Hematopoietic multipotent progenitor cell treated with erythropoietin and hydrocortisone succinate and interleukin-3 and kit ligand, for 4 days (in vitro differentiated cells): Measurements from ENCODE around the gene PRRC2C.
"Not testable (repeated sequence)": the region's sequence is repeated elsewhere in the genome, so short reads cannot be mapped to it uniquely, and the experiment has no call there.

Experiments
- DNase-seq: peaks from one replicate; pipeline ENCODE4 v3.0.0-alpha.2; 2015

The PRRC2C gene

DNA sequence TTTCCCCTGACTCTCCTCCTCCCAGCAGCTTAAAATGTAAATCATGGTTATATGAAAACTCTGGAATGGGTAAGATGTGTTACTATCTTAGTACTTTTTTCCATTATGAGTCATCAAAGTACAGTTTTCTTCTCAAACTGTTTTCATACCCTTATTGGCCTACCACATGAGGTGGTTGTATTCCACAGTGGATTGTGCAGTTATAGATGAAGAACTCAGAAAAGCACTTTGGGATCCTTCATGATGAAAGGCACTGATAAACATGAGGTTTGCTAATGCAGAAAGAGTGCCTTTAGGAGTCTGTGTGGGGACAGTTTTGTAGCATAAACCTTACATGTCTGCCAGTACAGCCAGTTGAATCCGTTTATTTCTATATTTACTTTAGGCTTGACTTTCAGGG, 104.7 kb downstream of the PRRC2C start:
- DNase-seq: no peak

DNA sequence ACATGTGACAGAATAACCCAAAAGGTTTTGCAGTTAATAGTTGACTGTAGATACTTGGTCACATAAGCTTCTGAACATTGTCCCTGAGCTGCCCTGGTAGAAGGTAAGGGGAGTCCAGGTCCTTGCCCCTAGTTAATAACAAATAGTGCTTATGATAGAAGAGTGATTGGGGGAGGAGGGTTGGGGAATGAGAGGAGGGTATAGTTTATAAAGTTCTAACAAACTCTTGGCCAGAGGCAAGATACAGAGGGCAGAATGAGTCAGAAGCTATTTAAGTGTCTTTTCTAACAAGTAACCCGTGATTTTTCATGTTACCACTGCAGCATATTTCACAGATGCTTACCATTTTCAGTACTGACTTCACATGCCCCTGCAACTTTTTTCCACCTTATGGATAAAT, 110.0 kb downstream of the PRRC2C start:
- no peak for DNase-seq

DNA sequence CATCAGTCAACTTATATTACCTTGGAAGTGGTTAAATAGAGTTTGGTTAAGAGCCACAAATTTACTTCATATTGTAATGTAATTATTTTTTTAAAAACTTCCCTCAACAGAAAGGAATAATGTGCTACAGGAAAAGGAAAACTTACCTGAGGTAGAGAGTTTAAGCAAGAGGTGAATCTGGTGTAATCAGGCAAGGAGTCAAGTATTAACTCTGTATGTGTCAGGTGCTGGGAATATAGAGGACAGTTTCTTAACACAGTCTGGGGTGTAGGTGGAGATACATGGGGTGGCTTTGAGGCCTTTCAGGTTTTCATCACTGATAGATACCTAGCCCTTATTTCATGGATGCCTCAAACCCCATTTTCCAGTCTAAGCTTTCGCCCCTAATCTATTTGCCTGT, 110.8 kb downstream of the PRRC2C start:
- DNase-seq: no peak

DNA sequence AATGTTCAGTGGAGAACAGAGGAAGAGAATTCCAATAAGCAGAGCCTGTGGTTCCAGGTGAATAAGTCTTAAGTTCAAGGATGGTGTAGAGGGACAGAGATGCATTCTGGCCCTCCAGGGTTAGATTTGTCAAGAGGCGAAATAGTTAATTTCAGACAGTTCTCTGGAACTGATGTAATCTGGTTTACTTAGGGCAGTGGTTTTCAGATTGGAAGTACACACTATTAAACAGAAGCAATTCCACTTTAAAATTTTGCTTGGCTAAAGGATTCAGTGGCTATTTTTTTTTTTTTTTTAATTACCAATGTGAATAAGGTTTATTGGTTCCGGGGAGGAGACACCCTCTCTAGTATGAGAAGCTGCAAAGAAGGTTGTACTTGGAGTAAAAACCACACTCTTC, 111.4 kb downstream of the PRRC2C start:
- DNase-seq: no peak

DNA sequence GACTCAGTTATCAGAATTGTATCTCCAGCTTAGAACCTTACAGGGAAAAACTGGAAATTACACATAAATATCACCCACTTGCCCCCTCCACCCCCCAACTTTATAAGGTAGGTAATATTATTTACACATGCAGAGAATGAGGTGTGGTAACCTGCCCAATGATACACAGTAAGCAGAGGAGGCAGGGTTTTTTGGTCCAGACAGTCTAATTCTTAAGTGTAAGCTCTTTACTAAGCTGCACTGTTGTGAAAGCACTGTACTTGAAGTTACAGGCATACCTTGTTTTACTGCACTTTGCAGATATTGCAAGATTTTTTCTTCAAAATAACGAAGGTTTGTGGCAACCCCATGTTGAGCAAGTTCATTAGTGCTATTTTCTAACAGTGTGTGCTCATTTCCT, 111.9 kb downstream of the PRRC2C start:
- DNase-seq: peak; percentile 52

DNA sequence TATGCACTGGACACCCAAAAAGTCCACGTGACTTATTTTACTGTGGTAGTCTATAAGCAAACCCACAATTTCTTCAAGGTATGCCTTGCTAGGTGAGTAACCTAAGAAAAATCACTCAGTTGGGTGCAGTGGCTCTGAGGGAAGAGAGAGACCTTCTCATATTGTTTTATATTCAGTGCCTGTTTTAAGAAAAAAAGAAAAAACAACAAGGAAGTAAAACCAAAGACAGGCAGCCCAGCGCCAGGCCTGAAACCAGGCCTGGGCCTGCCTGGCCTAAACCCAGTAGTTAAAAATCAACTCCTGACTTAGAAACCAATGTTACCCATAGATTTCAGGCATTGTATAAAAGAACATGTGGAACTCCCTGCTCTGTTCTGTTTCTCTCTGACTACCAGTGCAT, 115.0 kb downstream of the PRRC2C start:
- DNase-seq: not testable (repeated sequence)

DNA sequence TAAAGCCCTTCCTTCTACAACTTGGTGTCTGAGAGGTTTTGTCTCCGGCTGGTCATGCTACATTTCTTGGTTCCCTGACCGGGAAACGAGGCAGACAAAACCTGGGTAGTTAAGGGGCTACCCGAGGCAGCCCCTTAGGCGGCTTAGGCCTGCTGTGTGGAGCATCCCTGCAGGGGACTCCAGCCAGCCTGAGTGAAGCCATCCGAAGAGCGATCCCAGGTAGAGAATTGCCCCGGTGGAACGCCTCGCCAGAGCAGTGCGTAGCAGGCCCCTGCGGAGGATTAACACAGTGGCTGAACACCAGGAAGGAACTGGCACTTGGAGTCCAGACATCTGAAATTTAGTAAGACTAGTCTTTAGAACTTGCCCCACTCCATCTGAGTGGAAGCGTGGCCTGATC, 115.5 kb downstream of the PRRC2C start:
- DNase-seq: no peak

DNA sequence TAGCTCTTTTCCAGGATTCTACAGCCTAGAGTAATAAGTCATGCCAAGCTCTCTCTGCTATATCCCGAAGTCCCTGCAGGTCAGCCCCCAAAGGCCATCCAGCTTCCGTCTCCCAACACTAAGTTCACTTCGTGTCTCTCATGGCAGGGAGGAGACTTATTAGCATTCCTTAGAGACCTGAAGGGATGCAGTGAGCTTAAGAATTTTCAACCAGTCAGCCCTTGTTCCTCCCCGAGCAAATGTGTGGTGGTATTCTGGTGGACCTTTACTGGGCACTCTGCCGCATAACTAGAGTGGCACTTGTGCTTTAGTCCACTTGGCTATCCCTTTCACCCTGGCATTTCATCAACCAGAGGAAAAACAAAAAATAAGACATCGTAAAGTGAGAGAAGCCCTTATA, 117.7 kb downstream of the PRRC2C start:
- DNase-seq: not testable (repeated sequence)

DNA sequence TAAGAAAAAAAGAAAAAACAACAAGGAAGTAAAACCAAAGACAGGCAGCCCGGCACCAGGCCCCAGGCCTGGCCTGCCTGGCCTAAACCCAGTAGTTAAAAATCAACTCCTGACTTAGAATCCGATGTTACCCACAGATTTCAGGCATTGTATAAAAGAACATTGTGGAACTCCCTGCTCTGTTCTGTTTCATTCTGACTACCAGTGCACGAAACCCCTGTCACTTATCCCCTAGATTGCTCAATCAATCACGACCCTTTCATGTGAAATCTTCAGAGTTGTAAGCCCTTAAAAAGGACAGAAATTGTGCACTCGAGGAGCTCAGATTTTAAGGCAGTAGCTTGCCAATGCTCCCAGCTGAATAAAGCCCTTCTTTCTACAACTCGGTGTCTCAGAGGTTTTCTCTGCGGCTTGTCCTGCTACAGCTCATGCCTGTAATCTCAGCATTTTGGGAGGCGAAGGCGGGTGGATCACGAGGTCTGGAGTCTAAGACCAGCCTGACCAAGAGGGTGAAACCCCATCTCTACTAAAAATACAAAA, 121.1 kb downstream of the PRRC2C start:
- DNase-seq: no peak

DNA sequence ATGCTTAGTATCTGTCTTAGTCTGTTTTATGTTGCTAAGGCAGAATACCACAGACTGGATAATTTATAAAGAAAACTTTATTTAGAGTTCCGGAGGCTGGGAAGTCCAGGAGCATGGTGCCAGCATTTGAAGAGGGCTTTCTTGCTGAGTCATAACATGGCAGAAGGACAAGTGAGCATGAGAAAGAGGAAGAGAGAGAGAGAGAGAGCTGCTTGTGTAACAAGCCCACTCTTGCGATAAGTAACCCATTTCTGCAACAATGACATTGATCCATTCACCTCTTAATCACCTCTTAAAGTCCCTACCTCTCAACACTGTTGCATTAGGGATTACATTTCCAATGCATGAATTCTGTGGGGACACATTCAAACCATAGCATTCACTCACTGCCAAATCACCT, 125.1 kb downstream of the PRRC2C start:
- peak; percentile 48 for DNase-seq

DNA sequence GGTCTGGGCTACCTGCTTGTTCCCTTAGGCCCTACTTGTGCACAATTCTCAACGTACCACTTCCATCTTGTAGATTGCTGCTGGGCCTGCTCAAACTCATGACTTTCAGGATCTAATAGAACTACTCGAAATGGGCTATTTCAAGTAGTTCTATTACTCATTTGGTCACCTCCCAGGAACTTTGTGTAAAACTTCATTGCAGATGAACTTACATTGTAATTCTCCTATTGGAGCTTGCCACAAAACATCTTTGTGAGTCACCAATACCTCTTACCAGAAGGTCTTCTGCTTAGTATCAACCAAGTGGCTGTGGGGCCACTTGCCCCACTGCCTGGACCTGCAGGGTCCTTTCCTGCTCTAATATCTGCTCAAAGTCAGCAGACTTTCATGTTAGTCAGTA, 126.0 kb downstream of the PRRC2C start:
- DNase-seq: no peak

DNA sequence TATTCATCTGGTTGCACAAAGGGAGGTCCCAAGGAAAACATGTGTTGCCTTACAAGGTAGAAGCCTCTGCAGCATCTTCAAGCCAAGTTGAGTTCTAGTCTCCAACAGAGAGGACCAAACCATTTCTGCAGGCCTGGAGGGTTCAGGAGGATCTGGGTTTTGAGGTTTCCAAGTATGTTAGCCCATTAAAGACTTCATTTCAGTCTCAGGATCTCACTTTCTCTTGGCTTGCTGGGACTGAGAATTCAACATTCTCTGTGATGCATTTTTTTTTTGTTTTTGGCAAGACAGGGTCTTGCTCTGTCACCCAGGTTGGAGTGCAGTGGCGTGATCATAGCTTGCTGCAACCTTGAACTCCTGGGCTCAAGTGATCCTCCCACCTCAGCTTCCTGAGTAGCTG, 128.0 kb downstream of the PRRC2C start:
- no peak for DNase-seq

DNA sequence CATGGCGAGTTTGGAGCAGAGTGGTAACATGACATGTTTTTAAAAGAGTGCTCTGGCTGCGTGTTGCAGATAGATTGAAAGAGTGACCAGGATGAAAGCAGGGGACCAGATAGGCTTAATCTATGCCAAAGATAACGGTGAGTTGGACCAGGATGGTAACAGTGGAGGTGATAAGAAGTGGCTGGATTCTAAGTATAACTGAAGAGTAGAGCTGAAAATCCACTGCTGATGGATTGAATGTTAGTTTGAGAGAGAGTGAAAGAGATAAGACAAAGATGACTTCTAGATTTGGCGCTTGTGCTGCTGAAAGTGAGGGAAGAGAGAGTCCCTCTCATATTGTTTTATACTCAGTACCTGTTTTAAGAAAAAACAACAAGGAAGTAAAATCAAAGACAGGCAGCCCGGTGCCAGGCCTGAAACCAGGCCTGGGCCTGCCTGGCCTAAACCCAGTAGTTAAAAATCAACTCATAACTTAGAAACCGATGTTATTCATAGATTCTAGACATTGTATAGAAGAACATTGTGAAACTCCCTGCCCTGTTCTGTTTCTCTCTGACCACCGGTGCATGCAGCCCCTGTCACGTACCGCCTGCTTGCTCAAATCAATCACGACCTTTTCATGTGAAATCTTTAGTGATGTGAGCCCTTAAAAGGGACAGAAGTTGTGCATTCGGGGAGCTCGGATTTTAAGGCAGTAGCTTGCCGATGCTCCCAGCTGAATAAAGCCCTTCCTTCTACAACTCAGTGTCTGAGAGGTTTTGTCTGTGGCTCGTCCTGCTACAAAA, 130.0 kb downstream of the PRRC2C start:
- not testable (repeated sequence) for DNase-seq

DNA sequence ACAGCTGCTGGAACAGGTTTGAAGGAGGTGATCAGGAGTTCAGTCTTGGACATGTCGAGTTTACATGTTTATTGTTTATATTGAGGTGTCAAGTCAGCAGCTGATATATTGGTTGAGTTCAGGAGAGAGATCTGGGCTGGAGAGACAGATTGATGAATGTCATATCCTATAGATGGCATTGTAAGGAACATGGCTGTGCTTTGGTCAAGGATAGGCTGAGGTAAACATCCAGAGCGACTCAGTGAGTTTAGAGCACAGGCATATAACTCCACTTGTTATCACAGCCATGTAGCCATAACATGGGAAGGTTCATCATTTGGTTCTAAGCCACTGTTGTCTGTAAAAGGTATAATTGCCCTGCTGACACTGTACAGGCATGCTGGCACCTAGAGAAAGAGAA, 131.3 kb downstream of the PRRC2C start:
- DNase-seq: no peak

DNA sequence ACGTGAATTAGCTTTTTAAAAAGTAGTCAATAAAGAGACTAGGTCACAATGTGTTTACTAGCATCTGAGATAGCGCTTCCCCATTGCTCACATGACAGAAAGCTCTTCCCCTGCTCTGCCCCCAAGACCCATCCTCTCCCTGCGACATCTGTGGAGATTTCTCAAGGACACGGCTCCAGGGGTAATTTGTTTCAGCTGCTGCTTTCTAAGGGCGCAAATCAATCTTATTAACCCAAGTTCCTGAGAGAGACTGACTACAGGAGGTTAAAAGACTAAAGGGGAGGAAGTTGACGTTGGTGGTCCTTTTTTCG, 136.8 kb downstream of the PRRC2C start, which contains the start of gene MYOCOS:
Gene MYOCOS (plus strand): TSS at position 92 of the 311 bp plus-strand sequence. CDS start 1,641 bp downstream, outside the sequence.
- no peak for DNase-seq

DNA sequence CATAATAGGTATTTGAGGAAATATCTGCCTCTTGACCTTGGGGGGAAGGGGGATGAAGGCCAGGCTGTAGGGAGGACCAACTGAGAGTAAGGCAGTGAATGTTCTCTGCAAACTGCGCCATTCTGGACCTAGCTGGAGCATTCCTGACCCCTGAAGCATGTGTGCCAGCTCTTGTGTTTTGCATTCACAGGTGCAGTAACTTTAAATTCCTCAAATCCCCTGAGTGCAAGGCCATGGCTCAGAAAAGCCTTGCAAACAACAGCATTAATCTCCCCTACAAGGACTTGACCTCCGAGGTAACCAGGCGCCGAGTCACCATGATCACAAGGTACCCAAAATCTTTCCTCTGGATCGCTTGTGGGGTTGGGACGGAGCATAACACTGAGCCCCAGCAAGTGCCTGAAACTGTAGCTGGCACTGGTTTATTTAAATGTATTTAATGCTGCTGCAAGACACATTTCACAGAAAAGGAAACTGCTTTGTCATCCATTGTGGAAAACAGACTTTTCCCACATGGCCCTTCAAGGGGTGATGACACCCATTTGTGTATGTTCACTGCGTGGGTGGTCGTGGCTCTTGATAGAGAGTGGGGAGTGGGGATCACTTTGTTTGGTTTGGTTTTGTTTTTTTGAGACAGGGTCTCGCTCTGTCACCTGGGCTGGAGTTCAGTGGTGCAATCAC, 138.5 kb downstream of the PRRC2C start:
- DNase-seq: no peak

DNA sequence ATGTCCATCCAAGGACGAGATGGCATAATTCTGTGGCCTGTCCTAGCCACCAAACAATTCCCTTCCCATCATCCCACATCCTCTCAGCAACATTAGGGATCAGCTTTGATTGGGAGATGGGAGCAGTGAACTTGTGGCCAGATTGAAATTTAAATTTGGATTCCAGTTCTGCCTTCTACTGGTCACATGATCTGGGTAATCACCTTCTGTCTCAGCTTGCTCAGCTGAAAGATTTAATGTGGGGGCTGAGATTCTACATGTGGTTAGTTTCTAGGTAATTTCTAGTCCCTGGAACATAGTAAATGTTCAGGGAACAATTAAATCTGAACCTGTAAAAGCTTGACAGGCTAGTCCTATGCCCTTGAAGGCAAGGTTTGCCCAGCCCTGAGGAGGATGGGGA, 139.9 kb downstream of the PRRC2C start:
- DNase-seq: no peak

DNA sequence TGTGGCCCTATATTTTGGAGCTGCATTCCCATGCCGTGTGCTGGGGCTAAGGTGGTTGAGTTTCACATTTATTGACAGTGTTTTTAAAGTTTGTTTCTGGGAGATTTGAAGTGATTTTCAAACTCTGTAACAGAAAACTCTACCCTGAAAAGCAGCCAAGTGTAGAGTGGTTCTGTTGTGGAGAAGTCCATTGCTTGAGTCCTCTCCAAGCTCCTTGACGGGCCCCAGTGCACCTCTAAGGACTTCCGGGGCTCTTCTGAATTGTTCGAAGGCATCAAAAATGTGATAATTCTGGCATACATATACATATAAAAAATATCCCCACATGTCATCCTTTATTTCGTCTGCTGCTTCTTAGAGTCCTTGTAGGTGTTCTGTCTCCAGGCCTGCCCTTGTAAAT, 141.7 kb downstream of the PRRC2C start:
- no peak for DNase-seq

DNA sequence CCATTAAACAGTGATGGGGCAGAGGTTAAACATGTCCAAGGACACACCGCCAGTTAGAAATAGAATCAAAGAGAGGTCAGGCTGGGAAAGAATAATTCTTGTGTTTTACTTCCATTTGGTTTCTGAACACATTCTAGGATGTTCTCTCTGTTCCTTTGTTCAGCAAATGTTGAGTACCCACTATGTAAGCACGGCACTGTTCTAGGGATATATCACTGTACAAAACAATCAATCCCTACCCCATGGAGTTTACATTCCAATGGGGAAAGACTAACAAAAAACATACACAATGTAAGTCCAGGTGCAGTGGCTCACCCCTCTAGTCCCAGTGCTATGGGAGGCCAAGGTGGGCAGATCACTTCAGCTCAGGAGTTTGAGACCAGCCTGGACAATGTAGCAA, 142.9 kb downstream of the PRRC2C start:
- DNase-seq: no peak

DNA sequence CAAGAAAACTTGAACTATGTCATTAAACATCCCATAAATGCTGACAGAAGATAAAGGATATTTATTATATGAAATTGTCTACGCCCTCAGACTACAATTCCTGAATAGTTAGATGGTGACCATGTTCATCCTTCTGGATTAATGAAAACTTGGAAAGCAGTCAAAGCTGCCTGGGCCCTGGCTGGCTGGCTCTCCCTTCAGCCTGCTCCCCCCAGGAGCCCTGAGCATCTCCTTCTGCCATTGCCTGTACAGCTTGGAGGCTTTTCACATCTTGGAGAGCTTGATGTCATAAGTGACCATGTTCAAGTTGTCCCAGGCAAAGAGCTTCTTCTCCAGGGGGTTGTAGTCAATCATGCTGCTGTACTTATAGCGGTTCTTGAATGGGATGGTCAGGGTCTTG, 150.3 kb downstream of the PRRC2C start:
- no peak for DNase-seq

DNA sequence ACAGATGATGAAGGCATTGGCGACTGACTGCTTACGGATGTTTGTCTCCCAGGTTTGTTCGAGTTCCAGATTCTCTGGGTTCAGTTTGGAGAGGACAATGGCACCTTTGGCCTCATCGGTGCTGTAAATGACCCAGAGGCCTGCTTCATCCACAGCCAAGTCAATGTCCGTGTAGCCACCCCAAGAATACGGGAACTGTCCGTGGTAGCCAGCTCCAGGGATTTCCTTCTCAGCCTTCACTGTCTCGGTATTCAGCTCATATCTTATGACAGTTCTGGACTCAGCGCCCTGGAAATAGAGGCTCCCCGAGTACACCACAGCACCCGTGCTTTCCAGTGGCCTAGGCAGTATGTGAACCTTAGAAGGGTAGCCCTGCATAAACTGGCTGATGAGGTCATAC, 150.8 kb downstream of the PRRC2C start:
- no peak for DNase-seq

DNA sequence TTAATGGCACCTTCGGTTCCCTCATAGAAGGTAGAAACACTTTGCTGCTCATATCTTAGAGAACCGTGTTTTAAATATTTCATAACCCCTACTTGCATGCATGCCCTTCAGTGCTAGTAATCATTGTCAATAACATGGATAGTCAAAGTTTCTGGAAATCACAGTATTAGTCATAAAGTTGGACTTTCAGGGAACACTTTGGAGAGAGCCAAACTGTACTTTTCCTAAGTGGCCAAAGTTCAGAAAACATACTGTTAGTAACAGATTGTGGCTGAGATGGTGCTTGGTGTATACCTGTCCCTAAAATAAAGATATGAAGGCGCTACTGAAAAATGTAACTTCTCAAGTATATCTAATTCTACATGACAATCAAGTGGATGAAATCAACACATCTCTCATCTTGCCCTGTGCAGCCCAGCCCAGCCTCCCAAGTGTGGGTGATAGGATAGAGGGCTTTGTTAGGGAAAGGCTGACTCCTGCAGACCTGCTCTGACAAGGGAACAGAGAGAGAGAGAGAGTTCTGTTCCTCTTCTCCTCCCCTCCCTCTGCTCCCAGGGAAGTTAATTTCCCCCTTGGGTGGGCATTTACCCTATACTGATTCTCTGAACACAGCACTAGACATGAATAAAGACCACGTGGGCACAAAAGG, 152.7 kb downstream of the PRRC2C start:
- DNase-seq: no peak

DNA sequence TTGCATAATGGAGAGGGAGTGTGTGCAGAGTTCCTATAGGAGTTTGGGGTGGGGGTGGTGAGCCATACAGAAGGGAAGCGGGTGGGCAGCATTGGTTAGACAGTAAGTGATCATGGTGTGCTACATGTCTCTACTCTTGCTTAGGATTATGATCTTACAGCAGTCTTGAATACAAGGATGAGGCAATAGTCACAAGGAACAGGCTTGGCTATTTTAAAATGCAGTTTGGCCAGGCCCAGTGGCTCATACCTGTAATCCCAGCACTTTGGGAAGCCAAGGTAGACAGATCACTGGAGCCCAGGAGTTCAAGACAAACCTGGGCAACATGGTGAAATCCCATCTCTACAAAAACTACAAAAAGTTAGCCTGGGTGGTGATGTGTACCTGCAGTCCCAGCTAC, 154.9 kb downstream of the PRRC2C start:
- DNase-seq: no peak
